HG03521 (cell line): ENCODE measurements around the gene WDR91.

ENCODE experiments used
- ATAC-seq: cut with Tn5 transposase; IDR thresholded peaks from one replicate; pipeline ENCODE4 v1.9.1; 2021; ENCODE audit warnings: mild to moderate bottlenecking, moderate library complexity; ENCODE audit not compliant: unreplicated experiment

Gene WDR91

DNA sequence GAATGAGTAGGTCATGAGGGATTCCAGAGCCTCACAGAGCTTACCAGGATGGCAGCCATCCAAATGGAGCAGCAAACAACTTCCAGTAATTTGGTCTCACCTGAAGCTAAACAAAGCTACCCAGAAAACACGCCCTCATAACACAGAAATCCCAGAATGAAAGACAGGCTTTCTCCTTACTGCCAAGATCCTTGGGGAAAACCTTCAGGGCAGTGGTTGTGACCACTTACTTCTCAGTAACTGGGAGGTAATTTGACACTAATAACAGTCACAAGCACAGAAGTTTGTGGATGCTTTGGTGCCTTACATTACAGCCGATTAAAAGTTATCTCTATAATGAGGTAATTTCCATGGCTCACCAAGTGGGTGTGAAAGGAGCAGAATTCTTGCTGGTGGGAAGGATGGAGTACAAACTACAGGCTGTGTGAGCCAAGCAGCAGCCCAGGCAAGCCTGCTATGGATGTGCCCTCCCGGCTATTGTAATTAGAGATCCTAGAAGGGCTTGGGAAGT, 10.4 kb downstream of the WDR91 start:
- no peak for ATAC-seq

DNA sequence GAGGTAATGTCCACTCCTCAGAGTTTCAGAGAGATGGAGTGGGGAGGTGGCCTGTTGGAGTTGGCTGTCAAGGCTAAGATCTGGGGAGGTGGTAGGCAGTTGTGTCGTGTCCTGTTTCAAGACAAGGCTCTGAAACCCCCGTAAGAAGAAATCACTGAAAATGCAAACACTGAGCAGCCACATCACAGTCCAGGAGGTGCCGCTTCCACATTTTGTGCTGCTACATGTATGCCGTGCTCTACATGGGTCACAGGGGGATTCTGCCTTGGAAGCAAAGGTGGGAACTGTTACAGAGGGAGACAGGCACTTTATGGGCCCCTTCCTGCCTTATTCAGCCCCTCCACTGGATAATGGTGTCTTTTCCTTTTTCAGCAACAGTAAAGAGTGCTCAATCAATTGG, 11.9 kb downstream of the WDR91 start:
- no peak for ATAC-seq

DNA sequence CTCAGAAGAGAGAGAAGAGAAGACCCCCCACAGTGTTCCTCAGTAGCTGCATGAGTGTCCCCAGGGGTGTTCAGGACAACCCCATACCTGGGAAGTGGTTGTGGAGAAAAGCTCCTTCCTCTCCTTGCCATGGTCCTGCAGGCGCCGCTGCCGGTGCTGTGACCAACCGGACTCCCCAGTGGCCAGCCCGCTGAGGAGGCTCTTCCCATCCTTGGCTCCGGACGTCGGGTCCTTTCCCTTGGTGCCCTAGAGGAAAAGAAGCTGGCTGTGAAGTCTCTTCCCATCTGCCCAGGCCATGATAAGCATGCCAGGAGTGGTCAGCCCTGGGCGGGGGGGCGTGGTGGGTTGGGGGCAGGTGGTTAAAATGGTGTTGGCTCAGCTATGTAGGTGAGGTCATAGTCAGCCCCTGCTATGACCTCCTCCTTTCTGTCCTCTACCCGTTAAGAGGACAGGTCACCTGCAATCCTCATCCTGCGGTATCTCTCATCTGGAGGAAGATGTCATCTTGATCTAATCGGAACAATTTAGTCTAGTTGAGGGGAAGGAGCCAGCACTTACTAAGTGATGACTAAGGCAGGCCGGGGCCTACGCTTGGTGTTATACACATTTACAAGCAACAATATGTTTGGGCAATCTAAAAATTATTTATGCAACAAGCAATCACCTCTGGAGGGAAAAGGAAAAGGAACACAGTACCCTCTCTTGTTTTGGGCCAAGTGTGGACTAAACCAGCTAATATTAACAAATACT, 13.2 kb downstream of the WDR91 start:
- ATAC-seq, result no peak

DNA sequence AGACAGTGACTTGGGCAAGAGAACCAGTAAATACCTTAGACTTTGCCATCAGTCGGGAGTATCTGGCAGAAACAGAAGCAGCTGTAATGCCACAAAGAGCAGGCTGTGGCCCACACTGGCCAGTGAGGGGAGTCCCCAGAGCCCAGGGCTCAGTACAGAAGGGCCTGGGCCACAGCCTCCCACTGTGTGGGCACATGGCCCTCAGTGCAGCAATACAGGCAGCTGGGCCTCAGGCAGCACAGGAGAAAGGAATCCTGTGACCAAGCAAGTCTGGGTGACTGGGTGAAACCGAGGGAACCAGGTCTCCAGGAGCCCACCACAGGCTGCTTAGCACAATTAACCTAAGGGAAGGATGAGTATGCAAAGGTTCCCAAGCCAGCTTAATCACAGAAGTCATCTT, 14.0 kb downstream of the WDR91 start:
- no peak for ATAC-seq

DNA sequence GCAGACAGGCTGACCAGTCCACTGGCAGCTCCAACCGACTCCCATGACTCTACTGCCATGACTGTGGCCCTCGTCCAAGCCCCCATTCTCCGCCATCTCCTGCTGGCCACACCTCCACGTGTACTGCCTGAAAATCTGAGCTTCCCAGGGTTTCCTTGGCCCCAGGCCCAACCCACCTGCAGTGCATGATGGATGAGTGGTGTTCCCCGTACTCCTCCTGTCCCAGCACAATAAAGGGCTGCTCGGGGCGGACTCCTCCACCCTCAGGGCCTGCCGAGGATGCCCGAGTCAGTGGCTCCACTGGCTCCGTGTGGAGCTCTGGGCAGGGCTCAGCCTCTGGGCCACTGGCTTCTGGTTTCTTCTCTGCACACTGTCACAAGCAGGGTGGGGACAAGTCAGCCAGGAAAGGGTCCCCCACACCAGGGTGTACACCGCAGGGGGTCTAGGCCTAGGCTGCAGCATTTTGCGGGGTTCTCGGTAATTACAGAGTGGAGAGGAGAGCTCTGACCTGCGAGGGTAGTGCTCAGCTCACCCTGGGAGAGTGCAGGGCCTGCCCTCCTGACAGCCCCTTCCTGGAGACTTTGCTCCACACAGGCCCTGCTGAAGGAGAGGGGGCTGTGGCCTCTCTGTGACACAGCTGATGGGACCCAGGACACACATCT, 15.2 kb downstream of the WDR91 start:
- ATAC-seq, result no peak

DNA sequence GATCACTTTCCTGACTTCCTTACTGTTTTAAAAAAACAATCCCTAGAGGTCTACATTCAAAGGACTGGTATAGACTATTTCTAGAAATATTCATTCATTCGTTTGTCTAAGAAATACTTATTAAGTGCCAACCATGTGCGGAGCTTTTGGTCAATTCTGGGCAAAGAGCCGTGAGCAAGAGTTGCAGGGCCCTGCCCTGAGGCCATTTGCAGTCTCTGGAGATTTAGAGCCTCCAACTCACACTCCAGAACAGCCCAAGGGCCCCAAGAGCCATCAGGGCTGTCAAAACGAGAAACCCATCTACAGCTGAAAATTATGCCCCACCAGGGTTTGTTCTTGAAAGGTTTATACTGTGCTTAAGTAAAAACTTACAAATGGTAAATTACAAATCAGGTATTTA, 16.2 kb downstream of the WDR91 start:
- no peak for ATAC-seq

DNA sequence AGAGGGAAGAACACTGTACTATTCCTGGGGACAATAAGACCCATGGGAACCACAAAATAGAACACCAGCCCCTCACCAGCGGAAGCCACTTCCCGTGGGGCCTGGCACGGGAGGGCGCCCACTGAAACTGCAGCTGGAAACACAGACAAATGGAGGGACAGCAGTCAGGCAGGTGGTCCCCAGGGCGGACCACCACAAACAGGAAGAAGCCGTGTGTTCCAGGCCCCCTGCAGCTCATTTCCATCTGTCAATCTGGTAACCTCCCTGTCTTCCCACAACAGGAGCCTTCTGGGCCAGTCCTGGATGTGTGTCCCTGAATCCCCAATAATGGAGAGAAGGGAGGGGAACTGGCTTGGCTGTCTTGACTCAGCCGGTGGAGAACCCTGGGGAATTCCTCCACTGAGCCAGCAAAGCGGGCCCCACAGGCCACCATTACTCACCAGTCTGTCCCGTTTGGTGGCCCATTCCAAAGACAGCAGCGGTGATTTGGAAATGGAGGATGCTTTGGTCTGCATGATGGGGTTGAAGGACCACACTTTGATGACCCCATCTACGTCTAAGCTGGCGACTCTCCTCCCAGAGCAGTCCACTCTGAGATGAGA, 16.7 kb downstream of the WDR91 start:
- no peak for ATAC-seq

DNA sequence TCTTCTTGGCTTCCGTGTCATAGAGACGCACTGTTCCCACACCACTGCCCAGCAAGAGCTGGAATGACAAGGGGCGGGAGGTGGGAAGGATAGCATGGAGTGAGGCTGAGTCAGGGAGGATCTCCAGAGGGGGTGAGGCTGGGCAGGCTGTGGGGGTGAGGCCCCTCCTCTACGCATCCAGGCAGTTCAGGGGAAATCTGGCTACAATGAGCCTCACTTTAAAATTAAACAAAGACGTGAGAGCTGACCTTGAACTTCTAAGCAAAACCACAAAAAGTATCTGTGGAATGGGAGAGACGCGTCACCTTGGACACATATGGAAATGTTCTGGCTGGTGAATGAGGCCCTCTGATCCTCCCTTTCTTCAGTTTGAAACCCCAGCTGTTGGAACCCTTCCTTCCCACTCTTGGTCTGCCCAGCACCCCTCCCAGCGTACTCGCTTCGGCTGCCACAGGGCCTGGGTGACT, 17.7 kb downstream of the WDR91 start:
- ATAC-seq, result no peak

DNA sequence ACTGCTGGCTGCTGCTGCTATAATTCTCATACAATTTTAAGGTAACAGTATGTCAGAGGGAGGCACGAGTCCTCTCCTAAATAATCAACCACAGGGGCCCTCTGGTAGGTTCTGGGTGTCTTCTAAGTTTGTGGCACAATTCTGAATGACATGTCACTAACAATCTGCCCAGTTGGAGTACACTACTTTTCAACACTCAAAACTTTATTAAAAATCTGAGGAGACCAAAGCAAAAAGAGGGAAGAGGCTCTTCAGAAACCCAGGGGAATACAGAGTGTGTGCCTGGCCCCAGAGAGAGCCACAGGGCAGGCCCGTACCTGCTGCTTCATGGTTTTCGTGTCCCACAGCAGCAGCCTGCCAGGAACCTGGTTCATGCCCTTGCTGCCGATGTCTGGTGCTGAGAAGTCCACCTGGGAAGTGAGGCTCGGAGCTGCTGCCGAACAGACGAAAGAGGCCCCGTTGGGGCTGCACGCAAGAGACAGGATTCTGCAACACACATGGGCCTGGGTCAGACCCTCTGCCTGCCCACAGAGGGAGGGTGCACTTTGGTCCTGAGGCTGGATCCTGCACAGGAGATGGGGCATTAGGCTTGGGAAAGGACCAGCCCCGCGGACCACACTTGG, 18.3 kb downstream of the WDR91 start:
- no peak for ATAC-seq

DNA sequence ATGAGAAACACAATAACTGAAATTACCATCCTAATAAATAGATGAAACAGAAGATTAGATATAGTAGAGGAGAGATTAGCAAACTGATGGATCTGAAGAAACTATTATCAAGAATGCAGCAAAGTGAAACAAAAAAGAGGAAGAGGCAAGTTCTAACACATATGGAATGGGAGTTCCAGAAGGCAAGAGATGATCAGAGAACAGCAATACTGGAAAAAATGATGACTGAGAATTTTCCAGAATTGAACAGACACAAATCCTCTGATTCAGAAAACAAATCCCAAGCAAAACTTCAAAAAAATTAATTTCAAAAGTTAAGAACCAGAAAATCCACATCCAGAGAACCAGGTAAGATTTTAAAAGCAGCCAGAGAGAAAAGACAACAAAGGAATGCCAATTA, 20.6 kb downstream of the WDR91 start:
- ATAC-seq, result no peak

DNA sequence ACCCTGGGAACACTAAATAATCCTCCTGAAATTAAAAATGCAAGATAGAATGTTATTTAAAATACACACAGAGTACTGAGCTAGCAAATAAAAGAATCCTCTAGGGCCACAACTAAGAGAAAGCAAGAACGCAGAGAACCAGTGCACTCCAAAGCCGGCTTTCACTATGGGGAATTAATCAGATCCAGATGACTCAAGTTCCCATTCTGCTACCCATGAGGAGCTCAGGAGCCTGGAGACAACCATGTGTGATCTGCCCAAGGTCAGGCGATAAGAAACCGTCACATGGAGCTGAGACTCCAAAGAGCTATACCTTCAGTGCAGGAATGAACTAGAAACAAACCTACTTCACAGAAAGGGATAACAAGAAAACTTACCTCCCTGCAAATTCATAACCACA, 21.4 kb downstream of the WDR91 start:
- no peak for ATAC-seq

DNA sequence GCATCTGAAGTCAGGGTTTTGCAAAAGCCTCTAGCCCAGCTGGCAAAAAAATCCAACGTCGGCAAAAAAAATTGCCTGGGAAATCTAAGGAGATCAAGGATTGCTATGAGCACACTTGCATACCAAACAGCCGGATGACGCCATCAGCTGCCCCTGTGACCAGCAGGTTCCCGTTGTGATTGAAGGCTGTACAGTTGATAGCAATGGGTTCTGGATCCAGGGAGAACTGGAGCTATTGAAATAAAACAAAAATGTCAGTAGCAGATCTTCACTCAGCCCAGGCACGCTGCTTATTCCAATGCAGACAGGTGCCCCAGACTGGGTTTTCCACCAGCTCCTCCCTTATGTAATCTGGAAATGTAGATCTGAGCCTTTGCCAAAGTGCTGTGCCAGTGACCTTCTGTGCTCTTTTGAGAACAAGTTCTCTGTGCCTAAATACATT, 22.1 kb downstream of the WDR91 start:
- no peak for ATAC-seq

DNA sequence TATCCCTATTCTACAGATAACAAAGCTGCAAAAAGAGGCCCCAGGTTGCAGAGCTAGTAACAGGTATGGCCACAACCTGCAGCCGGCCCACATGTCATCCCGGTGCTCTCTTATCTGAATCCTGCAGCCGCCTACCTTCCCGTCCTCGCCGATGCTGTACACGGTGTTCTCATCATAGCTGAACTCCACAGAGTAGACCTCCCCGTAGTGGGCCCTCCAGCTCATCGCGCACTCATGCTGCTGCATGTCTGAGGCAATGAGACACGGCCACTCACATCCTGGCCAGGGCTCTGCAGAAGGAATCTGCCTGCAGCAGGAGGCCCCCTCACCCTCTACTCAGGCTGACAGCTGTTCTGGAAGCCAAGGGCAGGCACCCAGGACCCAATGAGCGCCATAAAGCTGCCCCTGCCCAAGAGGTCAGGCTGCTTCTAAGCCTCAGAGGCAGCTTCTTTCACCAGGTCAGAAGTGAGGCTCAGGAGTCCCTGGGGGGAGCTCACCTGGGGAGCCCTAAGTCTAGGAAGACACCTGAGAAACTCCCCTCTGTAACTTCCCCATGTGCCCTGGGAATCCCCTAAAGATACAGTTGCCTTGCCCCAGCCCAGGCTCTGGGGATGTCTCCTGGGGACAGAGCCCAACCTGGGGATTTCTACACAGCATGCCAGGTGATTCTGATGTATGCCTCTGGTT, 22.9 kb downstream of the WDR91 start:
- no peak for ATAC-seq

DNA sequence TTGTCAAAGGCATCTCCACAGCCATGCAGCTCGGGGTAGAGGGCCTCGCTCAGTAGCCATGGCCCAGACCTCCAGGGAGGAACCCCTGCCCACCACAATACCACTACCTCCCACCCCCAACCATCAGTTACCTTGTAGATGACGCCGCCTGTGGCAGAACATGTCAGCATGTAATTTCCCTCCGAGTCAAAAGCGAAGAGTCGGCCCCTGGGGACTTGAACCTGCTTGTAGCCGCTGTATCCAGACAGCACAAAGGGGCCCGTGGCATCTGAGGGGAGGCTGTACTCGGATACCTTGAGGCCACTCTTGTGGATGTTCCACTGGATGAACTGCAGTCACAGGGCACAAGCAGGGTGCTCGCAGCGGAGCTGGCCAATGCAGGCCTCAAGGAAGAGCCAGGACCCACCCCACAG, 24.5 kb downstream of the WDR91 start:
- peak; percentile 54 for ATAC-seq

DNA sequence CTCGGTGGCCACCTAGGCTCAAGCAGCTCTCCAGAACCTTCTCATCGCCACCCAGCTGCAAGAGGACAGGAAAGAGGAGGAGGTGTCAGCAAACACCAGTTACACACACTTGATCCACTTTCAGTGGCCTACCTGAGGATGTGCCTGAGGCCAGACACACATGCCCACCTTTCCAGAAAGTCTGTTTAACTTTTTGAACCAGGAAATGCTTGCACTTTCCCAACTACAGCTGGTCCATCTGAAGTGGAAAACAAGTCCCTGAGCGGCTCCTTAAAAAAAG, 25.1 kb downstream of the WDR91 start:
- no peak for ATAC-seq

DNA sequence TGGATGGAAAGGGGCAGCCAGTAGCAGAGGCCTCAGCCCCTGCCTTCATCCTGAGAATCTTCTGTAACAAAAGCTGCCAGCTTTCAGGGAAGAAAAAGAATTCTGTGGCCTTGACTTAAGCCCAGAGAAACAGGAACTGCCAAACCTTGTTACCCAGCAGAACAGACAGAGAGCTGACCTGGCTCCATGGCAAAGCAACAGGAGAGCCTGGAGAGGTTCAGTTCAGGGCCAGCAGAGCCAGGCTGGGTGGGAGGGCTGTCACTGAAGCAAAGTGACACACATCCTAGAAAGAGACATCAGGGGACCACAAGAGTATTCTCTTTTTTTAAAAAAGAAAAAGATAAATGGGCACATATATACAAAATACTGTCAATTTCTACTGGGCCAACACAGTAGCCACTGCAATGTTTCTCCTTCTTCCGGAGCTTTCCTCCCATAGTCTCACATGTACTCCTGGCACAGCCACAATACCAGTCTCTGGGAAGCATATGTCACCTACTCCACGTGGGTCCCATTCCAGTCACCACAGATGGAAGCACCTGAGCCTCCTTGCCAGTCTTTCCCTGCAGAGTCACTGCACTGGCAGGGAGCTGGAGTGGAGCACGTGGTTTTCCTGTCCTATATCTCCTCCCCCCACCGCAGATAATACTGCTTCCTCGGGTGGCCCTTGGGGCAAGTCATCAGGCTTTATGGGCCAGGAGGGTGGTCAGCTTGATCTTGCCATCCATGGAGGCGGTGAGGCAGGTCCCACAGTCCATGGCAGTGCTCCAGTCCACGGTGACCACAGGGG, 25.7 kb downstream of the WDR91 start:
- ATAC-seq, result no peak

DNA sequence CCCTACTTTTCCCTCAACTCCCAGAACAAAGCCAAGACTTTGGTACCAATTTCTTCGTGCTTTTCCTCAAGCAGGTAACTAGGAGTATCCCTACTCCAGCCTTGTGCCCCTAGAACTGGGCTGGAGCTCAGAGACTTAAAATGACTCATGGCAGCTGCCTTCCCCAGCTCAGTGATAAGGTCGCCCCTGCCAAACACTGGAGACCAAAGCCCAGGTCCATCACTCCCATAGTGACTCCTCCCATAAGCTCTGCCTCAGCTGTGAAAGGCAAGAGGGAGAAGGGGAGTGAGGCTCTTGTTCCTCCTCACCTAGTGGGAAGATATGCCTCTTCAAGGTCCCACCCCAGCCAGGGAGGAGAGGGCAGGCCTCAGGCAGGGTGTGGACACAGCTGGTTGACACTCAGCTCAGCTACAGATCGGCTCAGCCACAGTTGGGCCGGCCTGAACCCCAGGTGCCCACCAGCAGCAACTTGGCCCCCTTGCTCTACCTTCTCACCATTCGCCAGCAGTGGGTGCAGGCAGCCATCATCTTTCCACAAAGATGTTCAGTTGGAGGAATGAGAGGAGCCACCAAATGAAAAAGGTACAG, 27.0 kb downstream of the WDR91 start:
- no peak for ATAC-seq

DNA sequence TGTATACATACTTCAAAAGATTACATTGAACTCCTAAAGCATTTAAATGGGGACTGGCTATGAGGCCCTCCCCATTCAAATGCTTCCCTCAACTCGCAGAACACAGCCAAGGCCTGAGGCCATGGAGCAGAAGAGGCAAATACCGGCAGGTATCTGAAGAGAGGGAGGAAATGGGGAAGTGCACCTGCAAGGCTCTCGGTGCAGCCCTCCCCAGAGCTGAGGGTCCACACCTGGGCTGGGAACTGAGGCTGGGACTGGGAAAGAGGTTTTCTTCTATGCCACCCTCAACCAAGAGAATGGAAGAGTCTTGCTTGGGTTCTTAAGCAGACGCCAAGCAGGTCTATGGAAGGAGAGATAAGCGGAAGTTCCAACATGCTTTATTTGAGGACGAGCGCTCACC, 27.8 kb downstream of the WDR91 start:
- no peak for ATAC-seq

DNA sequence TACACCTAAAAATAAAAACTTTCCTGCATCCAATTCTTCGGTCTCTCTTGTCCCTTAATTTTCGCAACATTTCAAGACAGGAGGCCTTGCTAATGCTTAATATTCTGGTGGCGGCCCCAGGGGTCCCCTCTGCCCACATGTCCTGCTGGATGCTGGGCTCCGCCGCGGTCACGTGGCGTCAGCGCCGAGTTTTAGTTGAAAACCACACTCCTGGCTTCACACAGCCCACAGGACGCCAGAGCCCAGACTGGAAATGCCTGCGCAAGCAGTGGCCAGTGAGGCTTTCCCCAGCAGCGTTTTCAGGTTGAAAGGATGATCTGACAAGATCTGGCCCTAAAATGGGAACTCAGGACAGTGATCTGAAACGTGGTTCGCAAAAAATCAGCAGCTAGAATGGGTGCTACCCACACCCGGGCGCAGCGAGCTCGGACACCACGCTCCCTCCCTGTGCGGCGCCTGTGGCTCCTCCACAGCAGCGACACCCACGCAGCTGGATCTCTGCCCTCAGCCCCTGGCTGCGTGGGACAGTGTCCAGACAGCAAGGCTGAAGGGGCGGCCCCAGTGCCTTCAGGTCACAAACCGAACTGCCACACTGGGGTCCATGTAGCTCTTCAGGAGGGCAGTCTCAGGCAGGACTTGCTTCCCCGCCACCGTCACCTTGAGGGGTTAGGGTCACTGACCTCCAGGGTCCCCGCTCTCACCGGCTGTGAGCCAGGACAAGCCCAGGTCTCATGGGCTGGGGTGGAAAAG, 29.2 kb downstream of the WDR91 start:
- ATAC-seq, result no peak
